ENCODE measurements around the gene LIMS4. TPM values are rescaled to one million over a fixed set of nuclear protein-coding genes. Genes with fewer than 3 reads are reported as not detected.
"Not testable (repeated sequence)": the region's sequence is repeated elsewhere in the genome, so short reads cannot be mapped to it uniquely, and the experiment has no call there.

Gene LIMS4
- under 1 TPM; 0.59 to 0.78 TPM for total RNA-seq

- CTCF ChIA-PET, POLR2A ChIA-PET: not testable (repeated sequence)
These were observed at the start of gene LIMS4 for GRCh38 chr2:110472171-110473058. LIMS4 (minus strand) TSS chr2:110472816; CDS start chr2:110472778, 38 bp downstream.

- POLR2A ChIA-PET, CTCF ChIA-PET: not testable (repeated sequence)
These were observed 27.2 kb upstream of the LIMS4 start for GRCh38 chr2:110499755-110500377.

- CTCF ChIA-PET, POLR2A ChIA-PET: not testable (repeated sequence)
These were observed 23.4 kb upstream of the LIMS4 start for GRCh38 chr2:110496027-110496426.

GRCh38 chr2:110494488-110494887, 21.9 kb upstream of the LIMS4 start:
- POLR2A ChIA-PET: not testable (repeated sequence)

GRCh38 chr2:110488991-110489390, 16.4 kb upstream of the LIMS4 start:
- POLR2A ChIA-PET, CTCF ChIA-PET: not testable (repeated sequence)

More at GRCh38 chr2:110494488-110494887, 21.9 kb upstream of the LIMS4 start:
- CTCF ChIA-PET: not testable (repeated sequence)

- CTCF ChIA-PET, POLR2A ChIA-PET: not testable (repeated sequence)
These were observed 10.1 kb upstream of the LIMS4 start for GRCh38 chr2:110482697-110483096.

- CTCF ChIA-PET, POLR2A ChIA-PET: not testable (repeated sequence)
These were observed 8.6 kb upstream of the LIMS4 start for GRCh38 chr2:110481200-110481599.

GRCh38 chr2:110480084-110480483, 7.5 kb upstream of the LIMS4 start:
- POLR2A ChIA-PET, CTCF ChIA-PET: not testable (repeated sequence)

- POLR2A ChIA-PET, CTCF ChIA-PET: not testable (repeated sequence)
These were observed 4.8 kb upstream of the LIMS4 start for GRCh38 chr2:110477370-110477769.

- CTCF ChIA-PET, POLR2A ChIA-PET: not testable (repeated sequence)
These were observed 4.3 kb upstream of the LIMS4 start for GRCh38 chr2:110476952-110477351.

GRCh38 chr2:110475627-110476359, 3.2 kb upstream of the LIMS4 start:
- CTCF ChIA-PET: not testable (repeated sequence)

GRCh38 chr2:110474898-110475297, 2.3 kb upstream of the LIMS4 start:
- POLR2A ChIA-PET: not testable (repeated sequence)

More at GRCh38 chr2:110475627-110476359, 3.2 kb upstream of the LIMS4 start:
- POLR2A ChIA-PET: not testable (repeated sequence)

GRCh38 chr2:110473059-110473358, 393 bp upstream of the LIMS4 start:
- CTCF ChIA-PET, POLR2A ChIA-PET: not testable (repeated sequence)

More at GRCh38 chr2:110474898-110475297, 2.3 kb upstream of the LIMS4 start:
- CTCF ChIA-PET: not testable (repeated sequence)

GRCh38 chr2:110468921-110469320, 3.7 kb downstream of the LIMS4 start:
- CTCF ChIA-PET, POLR2A ChIA-PET: not testable (repeated sequence)

GRCh38 chr2:110465312-110465711, 7.3 kb downstream of the LIMS4 start:
- POLR2A ChIA-PET, CTCF ChIA-PET: not testable (repeated sequence)

- CTCF ChIA-PET, POLR2A ChIA-PET: not testable (repeated sequence)
These were observed 10.2 kb downstream of the LIMS4 start for GRCh38 chr2:110462458-110462857.

- POLR2A ChIA-PET, CTCF ChIA-PET: not testable (repeated sequence)
These were observed 12.3 kb downstream of the LIMS4 start for GRCh38 chr2:110460318-110460717.

- POLR2A ChIA-PET, CTCF ChIA-PET: not testable (repeated sequence)
These were observed 15.4 kb downstream of the LIMS4 start for GRCh38 chr2:110457214-110457590.

GRCh38 chr2:110456291-110457213, 16.1 kb downstream of the LIMS4 start:
- POLR2A ChIA-PET, CTCF ChIA-PET: not testable (repeated sequence)

- POLR2A ChIA-PET, CTCF ChIA-PET: not testable (repeated sequence)
These were observed 17.4 kb downstream of the LIMS4 start for GRCh38 chr2:110455080-110455670.

All from activated CD8-positive, alpha-beta memory T cell treated with anti-CD3 and anti-CD28 coated beads for 36 hours (primary cell).